GM19468 (cell line): ENCODE measurements around the gene ARHGEF3.
A peak's percentile ranks its signal among the peaks of the same experiment; 100 is the strongest.

Experiments
- ATAC-seq: cut with Tn5 transposase; IDR thresholded peaks from one replicate; pipeline ENCODE4 v1.9.1; 2021; ENCODE audit warnings: mild to moderate bottlenecking, moderate library complexity, moderate number of reproducible peaks; ENCODE audit not compliant: unreplicated experiment; ENCODE audit errors: extremely low read depth

The ARHGEF3 gene, protein sequence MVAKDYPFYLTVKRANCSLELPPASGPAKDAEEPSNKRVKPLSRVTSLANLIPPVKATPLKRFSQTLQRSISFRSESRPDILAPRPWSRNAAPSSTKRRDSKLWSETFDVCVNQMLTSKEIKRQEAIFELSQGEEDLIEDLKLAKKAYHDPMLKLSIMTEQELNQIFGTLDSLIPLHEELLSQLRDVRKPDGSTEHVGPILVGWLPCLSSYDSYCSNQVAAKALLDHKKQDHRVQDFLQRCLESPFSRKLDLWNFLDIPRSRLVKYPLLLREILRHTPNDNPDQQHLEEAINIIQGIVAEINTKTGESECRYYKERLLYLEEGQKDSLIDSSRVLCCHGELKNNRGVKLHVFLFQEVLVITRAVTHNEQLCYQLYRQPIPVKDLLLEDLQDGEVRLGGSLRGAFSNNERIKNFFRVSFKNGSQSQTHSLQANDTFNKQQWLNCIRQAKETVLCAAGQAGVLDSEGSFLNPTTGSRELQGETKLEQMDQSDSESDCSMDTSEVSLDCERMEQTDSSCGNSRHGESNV

GRCh38 chr3:56801662-56802377, at the start of gene ARHGEF3:
Gene ARHGEF3, minus strand, starts transcription at chr3:56801949. Its CDS starts 151 bp downstream, at chr3:56801798.
- ATAC-seq = peak; percentile 75

DNA sequence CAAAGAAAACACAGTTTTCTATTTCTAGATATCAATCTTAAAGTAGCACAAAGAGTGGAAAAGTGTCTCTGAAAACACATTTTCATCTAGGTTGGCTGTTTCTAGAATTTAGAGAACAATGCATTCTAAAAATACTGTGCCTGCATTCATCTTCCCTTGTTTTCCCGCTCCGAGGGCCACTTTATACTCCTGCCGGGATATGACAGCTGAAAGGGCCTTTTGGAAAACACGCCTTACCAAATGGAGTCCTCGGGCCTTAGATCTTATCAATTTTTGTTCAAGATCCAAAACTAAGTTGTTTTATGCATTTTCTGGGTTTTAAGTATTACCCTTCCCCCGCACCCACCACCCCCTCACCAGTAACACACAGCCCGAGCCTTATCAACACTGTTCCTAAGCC, 47.9 kb upstream of the ARHGEF3 start:
- no peak for ATAC-seq

DNA sequence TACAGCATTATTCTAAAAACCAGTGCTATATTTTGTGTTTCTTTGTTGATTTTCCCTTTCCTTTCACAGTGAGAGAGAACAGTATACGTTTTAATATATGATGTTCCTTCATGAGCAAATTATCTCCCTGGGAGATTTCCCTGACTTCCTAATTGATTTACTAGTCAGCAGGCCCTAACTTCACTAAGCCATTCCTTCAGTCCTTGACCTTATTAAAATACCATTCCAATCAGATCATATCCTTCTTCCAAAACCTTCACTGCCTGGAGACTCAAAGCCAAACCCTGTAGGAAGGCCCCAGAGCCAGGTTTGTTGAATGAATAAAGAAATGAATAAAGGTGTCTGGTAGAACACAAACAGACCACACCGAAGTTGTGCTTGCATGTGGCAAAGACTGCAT, 43.8 kb upstream of the ARHGEF3 start:
- no peak for ATAC-seq

GRCh38 chr3:56844536-56844935, 42.8 kb upstream of the ARHGEF3 start:
- no peak for ATAC-seq

GRCh38 chr3:56839784-56840715, 38.3 kb upstream of the ARHGEF3 start:
- ATAC-seq = no peak

GRCh38 chr3:56838448-56838847, 36.7 kb upstream of the ARHGEF3 start:
- no peak for ATAC-seq

- peak; percentile 39 for ATAC-seq
Measured at GRCh38 chr3:56837196-56837955, 35.6 kb upstream of the ARHGEF3 start.

DNA sequence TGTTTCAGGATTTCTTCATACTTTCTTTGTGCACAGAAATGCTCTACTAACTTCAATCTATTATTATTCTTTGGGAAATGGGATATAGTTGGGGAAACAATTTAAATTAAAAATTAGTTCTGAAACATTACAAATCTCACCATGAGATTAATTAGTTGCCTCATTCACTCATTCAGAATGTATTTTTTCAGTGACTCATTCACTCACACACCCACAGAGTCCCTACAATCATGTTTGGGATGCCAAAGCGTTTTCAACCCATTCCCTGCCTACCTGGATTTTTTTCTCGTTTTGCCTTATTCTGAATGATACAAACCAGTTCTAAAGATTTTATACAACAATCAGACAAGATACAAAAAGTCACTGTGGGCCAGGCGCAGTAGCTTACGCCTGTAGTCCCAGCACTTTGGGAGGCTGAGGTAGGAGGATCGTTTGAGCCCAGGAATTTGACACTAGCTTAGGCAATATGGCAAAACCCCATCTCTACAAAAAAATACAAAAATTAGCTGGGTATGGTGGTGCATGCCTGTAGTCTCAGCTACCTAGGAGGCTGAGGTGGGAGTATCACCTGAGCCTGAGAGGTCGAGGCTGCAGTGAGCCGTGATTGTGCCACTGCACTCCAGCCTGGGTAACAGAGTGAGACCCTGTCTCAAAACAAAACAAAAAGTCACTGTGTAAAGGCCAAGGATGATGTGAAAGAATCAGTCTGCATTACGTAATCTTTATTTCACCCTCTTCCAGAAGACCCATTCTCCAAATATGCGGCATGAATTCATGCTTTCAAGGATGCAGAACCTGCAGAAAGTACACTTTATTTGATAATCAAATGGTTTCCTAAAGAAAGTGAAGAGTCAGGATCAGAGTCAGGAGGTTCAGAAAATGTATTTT, 34.8 kb upstream of the ARHGEF3 start:
- no peak for ATAC-seq

DNA sequence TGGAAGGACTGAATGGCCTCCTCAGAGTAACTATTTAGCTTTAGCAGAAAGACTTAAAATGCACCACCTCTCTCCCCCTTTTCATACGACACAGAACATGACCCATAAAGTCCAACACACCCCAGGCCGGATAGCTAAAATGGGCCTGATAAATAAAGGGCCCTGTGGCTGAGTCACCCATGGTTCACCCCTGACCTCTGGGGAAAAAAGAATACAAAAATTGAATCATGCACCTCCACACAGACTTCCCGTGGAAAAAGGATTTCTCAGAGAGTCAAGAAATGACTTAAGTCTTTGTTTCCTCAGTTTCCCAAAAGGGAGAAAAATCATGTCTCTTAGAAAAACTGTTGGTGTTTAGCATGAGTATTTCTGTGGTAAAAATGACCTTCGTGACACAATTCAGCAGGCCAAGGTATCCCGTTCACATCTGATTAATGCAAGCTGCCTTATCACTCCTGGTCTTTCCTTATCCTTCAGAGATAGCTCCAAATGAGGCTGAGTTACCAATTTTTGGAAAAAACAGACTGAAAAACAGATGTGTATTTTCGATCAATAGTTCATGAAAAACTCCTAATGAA, 34.0 kb upstream of the ARHGEF3 start:
- no peak for ATAC-seq

DNA sequence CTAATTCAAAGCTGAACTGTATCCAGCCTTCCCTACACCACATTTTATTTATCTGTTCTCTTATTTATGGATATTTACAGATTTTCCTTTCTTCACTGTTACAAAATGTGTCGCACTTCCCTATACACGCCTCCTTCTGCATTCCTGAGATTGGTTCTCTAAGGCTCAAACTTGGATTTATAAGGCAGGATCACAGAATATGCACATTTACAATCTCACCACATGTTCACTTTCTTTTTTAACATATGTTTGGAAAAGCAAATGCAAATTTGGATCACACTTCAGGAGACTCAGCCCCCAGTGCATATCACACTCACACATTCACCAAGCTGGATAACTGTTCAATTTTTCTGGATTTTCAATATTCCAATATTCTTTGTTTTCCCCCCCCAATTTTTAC, 31.8 kb upstream of the ARHGEF3 start:
- ATAC-seq = no peak

- no peak for ATAC-seq
Measured at GRCh38 chr3:56833022-56833421, 31.3 kb upstream of the ARHGEF3 start.

- ATAC-seq = no peak
Measured at GRCh38 chr3:56831572-56831971, 29.8 kb upstream of the ARHGEF3 start.

DNA sequence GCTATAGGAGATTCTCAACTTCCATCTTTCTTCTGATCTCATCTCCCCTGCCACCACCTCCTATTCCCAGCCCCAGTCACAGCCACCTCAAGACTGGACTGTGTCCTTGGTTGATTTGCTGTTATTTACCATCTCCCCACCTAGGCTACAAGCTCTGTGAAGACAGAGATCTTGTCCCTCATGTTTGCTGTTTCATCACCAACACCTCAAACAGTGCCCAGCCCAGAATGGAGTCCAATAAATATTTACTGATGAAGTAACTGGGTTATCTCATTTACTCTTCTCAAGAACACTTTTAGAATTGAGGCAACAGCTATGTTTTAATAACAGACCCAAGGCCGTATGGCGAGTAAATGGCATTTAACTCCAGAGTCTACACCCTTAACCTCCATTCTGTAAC, 29.1 kb upstream of the ARHGEF3 start:
- ATAC-seq = no peak

GRCh38 chr3:56829533-56829932, 27.8 kb upstream of the ARHGEF3 start:
- no peak for ATAC-seq

- ATAC-seq = no peak
Measured at GRCh38 chr3:56826831-56827722, 25.3 kb upstream of the ARHGEF3 start.

GRCh38 chr3:56825567-56826438, 24.1 kb upstream of the ARHGEF3 start:
- ATAC-seq = no peak
